Cardiac septum (tissue), 1 donor: ENCODE results near the gene AGL. TPM values are rescaled to one million over a fixed set of nuclear protein-coding genes. Genes with fewer than 3 reads are reported as not detected.
"Not testable (repeated sequence)": the region's sequence is repeated elsewhere in the genome, so short reads cannot be mapped to it uniquely, and the experiment has no call there.

Source experiments
- DNase-seq: peaks from one replicate; pipeline ENCODE4 v3.0.0-alpha.2; 2020; ENCODE audit warnings: low spot score
- intact Hi-C: fragments of 100-400 bp; cut with DNase I; formaldehyde crosslinking; loops from one replicate; pipeline ENCODE4 v1.14.0; 2022
- total RNA-seq: library from RNA; stranded (reverse); fragmentation: NEBNext Ultra II Directional; extraction: Animal tissue kit (Norgen Biotek cat#: 25700); gene quantifications from one replicate; pipeline ENCODE4 v1.2.1, GENCODE V29; 2021
- donor health status: DM: no; HTN: no; CAD: no.

AGL gene
- total RNA-seq, 1 donor from 2014 or later: 39.5 TPM

DNA sequence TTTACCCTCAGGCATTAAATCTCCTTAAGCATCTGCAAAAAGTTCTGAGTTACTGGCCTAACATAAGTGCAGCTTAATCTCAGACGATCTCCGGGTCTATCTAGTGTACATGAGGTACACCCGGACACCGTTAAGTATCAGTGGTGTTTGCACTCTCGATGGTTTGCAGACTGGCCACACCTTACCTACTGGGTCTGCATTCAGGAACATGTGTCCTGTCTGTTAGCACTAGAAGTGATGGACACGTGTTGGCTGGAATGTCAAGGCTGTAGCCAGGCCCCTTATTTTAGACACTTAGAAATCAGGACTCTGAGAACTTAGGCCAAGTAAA is 783 bp upstream of the AGL start:
- intact Hi-C loops: no loop called here
- no peak for DNase-seq

DNA sequence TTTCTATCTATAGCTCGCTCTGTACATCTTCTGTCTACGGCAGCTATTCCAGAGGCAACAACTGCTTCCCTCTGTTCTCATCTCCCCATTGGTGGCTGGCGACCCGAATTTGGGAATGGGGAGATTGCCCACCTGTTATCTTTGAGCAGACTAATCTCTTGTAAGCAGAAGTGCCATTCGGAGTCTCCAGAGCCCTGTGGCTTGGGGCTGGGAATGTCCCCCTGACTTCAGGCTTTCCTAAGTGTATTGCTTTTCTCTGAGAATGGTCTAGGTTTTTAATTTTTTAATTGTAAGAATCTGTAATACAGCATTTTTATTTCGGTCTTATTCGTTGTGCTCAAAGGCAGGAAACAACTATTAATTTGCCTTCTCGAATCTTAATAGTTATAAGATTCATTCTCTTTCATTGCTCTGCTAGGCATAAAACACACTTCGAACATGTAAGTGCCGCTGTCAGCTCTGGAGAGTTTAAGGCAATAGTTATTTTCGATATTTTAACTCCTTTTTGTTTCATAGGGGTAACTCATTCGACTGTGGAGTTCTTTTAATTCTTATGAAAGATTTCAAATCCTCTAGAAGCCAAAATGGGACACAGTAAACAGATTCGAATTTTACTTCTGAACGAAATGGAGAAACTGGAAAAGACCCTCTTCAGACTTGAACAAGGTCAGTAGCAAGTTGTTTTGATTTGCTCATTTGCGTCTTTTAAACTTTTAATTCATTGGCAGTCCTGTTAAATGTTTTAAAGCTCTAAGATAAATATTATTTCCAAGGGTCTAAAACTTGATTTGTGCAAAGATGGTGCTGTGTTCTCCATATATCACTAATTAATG is 514 bp downstream of the AGL start:
- no peak for DNase-seq
- intact Hi-C loops: no loop called here

DNA sequence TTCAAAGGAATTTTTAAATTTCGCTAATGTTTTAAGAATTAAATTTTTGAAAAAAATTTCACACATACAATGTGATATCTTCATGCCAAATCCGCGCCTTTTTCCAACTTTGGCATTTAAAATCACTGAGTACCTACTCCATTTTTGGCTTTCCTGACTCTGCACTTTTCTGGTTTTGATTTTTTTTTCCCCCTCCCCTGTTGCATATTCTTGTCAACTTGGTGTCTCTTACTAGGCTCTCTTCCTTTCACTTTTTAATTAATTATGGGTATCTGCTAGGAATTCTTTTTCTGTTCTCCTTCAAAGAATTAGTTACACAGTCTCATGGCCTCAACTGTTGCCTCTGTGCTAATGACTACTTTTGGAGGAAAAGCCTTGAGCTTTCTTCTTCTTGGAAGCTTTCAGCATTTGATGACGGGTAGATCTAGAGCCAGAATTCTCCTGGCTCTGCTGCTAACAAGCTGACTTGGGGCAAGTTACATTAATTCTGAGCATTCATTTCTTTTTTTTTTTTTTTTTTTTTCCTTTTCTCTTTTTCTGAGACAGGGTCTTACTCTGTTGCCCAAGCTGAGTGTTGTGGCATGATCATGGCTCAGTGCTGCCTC is 1.8 kb downstream of the AGL start:
- intact Hi-C loops: no loop called here
- no peak for DNase-seq

DNA sequence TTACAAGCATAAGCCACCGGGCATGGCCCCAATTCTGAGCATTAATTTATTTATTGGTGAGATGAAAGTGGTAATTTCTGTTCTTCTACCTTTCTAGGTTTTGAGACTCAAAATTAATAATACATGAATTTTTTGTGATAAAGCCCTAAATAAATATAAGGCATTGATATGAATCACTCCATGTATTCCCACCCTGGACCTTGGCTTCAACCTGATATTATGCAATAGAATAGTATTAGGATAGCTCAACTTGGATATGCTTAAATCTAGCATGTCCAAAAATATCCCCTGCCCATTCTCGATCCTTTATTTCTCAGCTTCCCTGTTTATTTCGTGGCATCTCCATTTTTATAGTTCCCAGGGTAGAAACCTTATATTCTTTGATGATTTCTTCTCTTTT is 2.5 kb downstream of the AGL start:
- intact Hi-C loops: no loop called here
- no peak for DNase-seq

DNA sequence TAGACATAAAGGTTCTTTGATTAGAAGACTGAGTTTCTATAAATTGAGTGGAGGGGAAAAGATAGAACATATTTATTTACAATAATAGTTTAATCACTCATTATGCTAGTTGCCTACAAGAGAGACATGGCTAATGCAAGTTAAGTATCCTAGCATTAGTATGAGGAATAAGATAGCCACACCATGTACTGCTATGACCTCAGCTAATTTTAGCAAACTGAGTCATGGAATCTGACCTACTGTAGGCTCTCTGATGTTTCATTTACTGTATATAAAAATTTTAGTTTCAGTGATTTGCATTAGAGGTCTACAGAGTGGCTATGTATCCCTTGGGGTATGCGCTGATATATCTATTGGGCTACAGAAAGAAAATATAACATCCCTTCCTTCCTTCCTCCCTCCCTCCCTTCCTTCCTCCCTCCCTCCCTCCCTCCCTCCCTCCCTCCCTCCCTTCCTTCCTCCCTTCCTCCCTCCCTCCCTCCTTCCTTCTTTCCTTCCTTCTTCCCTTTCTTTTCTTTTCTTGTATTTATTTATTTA is 5.8 kb downstream of the AGL start:
- DNase-seq: no peak
- intact Hi-C loops: no loop called here

DNA sequence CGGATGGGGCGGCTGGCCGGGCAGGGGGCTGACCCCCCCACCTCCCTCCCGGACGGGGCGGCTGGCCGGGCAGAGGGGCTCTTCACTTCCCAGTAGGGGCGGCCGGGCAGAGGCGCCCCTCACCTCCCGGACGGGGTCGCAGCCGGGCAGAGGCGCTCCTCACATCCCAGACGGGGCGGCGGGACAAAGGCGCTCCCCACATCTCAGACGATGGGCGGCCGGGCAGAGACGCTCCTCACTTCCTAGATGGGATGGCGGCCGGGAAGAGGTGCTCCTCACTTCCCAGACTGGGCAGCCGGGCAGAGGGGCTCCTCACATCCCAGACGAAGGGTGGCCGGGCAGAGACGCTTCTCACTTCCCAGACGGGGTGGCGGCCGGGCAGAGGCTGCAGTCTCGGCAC is 6.9 kb downstream of the AGL start:
- DNase-seq, intact Hi-C loops: not testable (repeated sequence)

DNA sequence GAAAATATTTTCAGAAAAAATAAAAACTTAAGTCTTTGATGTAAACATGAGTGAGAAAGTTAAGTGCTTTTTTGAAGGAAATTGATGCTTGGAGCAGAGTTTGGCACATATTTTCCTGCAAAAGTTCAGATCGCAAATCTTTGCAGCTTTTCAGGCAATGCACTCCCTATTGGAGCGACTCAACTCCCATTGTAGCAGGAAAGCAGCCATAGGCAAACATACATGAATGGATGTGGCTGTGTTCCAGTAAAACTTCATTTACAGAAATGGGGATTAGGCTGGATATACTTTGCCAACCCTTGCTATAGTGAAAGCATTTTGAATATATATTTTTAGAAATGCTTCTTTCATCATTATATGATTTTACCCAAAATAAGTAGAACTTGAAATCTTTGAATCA is 8.1 kb downstream of the AGL start:
- no peak for DNase-seq
- intact Hi-C loops: no loop called here

DNA sequence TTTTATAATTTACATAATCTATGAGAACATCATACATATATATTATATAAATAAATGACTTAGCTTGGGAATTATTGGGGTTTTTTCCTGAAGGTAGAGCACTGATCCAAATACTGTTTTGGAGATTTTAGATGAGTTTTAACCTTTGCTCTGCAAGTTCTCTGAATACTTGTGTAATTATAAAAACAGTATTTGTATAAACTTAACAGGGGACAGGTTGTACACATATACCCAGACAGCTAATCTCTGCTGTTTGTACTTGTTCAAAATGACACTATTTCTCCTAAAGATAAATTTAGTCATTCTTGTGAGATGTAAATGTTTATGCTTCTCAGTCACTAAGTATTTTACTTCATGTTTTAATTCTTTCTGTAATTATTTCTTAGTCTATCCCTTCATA is 8.7 kb downstream of the AGL start:
- DNase-seq: no peak
- intact Hi-C loops: no loop called here

DNA sequence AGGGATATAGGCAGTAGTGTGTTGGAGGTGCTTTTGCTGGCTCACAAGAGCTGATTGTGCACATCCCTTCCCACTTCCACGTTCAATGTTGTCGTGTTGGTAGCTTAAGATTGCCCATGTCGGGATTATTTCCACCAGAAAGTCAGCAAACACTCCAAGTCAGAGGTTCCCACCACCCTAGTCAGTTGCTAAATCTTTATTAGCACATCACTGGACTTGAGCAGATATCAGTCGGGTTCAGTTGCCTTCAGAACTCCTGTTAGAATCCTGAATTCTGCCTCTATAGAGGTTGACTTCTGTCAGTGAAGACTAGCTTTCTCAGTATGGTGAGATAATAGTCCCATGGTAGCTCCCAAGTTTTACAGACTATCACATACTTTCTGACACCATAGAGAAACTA is 10.5 kb downstream of the AGL start:
- DNase-seq: no peak
- intact Hi-C loops: no loop called here

DNA sequence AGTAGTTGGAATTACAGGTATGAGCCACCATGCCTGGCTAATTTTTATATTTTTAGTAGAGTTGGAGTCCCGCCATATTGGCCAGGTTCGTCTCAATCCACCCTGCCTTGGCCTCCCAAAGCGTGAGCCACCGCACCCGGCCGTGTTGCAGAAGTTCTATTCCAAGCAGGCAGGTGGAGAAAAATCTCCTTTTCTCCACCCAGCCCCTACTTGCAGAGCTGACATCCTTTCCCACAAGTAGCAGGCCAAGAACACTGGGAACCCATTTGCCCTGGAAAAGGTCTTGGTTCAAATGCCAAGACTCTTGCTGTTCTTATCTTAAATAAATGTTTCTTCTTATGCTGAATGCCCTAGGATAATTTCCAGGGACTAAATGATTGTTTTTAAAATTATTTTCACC is 17.5 kb downstream of the AGL start:
- no peak for DNase-seq
- intact Hi-C loops: no loop called here

DNA sequence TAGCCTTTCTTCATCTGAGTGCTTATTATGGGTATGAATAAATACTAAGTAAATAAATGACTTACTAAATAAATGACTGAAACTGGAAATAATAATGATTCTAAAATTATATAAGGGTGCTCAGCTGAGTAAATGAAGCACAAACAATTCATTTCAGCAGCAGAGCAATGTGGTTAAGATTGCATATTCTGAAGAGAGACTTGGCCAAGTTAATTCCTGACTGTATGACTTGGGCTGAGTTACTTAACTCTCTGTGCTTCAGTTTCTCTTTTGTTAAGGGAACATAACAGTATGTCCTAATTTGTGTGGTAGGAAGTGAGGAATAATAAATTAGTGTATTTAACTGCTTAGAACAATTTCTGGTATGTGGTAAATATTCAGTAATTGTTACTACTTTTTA is 19.1 kb downstream of the AGL start:
- no peak for DNase-seq
- intact Hi-C loops: no loop called here

DNA sequence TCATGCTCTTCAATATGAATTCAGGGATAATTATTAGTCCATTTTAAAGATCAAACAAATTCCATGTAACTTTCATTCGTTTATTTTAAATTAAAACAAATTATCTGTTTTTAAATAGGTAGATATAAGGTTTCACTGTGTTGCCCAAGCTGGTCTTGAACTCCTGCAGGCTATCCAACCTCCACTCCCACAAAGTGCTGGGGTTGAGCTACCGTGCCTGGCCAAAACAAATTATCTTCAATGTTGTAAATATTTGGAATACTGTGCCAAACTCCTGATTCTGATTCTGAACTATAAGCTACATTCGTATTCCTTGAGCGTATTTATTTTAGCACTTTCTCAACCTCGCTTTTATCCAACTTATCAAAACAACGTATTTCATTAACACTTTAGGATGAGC is 19.6 kb downstream of the AGL start:
- intact Hi-C loops: no loop called here
- no peak for DNase-seq

DNA sequence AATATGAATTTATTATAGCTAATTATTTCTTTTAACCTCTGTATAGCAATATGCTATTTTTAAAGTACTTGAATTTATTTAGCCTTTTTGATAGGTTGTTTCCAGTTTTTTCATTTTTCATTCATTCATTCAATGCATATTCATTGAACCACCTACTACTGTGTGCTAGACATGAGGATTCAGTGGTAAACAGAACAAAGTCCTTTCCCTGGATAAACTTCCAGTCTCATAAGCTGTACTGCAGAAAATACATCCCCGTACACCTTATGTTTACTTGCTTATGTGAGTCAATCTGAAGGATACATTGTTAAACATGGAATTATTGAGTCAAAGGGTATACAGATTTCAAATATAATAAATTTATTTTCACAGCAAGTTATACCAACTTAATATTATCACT is 21.9 kb downstream of the AGL start:
- DNase-seq: no peak
- intact Hi-C loops: no loop called here

DNA sequence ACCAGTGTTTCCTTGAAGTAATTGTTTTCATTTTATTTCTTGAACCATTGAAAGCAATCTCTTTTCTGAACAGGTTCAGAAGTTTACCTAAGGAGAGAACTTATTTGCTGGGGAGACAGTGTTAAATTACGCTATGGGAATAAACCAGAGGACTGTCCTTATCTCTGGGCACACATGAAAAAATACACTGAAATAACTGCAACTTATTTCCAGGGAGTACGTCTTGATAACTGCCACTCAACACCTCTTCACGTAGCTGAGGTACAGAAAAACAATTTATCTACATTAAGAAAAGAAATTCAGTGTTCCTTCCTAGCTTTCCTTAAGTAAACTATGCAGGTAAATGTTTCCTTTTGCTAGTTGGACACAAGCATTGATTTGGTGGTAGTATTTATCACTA is 27.4 kb downstream of the AGL start:
- DNase-seq: no peak
- intact Hi-C loops: no loop called here

DNA sequence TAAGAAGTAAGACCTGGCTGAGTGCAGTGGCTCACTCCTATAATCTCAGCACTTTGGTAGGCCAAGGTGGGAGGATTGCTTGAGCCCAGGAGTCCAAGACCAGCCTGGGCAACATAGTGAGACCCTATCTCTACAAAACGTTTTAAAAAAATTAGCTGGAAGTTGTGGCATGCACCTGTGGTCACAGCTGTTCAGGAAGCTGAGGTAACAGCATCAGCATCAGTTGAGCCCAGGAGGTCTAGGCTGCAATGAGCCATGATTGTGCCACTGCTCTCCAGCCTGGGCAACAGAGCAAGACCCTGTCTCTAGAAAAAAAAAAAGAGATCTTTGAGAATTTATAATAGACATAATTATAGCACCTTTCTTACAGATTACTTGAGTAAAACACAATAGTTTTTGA is 36.0 kb downstream of the AGL start:
- DNase-seq: no peak
- intact Hi-C loops: no loop called here

DNA sequence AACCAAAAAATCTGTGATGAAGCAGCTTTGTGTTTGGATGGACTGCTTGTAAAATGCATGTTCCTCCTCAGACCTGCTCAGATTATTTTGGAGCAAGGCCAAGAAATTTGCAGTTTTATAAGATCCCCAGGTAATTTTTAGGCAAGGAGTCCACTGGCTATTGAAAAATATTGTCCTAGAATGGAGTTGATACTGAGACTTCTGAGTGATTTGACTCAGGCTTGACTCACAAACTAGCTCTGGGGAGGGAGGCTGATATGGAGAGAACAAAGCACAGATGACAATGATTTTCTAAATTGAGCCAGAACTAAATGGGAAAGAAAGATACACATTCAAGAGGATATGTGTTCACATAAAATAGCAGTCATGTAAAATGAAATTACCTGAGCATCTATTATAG is 36.7 kb downstream of the AGL start:
- intact Hi-C loops: no loop called here

DNA sequence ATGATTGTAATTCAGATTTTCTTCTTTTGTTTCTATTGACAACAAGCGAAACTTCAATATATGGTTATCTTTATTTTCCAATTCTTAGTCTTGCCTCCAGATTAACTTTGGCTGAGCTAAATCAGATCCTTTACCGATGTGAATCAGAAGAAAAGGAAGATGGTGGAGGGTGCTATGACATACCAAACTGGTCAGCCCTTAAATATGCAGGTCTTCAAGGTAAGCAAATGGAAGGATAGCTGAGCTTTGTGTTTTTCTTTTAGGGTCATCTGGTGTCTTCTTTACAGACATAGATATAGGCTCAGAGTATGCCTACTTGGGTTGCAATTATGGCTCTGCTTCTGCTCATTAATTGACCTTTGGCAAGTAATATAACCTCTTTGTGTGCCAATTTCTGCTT is 37.7 kb downstream of the AGL start:
- DNase-seq: no peak
- intact Hi-C loops: no loop called here

More for the DNA sequence above, 36.7 kb downstream of the AGL start:
- no peak for DNase-seq

DNA sequence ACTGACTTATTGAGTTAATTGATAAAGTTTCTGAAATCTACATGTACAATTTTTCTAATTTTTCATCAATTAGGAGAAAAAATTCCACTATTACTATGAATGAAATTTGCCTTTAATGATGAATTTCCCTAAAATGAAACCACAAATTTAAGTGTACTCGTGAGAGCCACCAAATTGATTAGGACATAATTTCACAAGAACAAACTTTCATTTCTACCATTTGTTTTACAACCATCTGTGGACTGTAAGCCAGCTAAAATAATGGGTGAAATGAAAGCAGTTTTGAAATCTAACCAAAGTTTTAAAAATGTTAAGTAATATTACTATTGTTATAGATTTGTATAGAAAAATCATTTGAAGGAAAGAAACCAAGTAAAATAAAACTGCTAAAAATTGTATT is 41.8 kb downstream of the AGL start:
- no peak for DNase-seq
- intact Hi-C loops: no loop called here

DNA sequence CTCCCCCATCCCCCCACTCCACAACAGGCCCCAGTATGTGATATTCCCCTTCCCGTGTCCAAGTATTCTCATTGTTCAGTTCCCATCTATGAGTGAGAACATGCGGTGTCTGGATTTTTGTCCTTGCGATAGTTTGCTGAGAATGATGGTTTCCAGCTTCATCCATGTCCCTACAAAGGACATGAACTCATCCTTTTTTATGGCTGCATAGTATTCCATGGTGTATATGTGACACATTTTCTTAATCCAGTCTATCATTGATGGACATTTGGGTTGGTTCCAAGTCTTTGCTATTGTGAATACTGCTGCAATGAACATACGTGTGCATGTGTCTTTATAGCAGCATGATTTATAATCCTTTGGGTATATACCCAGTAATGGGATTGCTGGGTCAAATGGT is 53.1 kb downstream of the AGL start:
- DNase-seq, intact Hi-C loops: not testable (repeated sequence)

DNA sequence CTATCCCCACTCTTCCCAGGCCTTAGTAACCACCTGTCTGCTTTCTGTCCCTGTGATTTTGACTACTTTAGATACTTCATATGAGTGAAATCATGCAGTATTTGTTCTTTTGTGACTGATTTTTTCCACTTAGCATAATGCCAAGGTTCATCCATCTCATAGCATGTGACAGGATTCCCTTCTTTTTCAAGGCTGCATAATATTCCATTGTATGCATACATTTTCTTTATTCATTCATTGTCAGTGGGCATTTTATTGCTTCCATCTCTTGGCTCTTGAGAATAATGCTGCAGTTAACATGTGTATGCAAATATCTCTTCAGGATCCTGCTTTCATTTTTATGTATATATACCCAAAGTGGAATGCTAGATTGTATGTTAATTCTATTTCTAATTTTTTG is 56.4 kb downstream of the AGL start:
- DNase-seq: no peak
- intact Hi-C loops: no loop called here

DNA sequence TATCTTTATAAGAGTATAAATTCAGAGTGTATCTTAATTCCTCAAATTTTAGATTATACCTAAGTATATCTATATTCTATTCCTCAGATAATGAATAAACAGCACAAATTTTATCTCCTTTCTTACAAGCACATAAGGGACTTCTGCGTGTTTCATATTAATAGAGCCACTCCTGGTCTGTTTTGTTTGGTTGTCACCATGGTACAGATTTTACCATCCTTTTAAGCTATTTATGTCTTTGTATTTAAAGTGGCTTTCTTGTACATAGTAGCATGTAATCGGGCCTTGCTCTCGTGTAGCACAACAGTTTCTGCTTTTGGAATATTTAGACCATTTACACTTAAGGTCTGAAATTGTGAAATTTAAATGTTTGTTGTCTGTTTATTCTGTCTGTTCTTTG is 67.1 kb downstream of the AGL start:
- DNase-seq: no peak
- intact Hi-C loops: no loop called here

DNA sequence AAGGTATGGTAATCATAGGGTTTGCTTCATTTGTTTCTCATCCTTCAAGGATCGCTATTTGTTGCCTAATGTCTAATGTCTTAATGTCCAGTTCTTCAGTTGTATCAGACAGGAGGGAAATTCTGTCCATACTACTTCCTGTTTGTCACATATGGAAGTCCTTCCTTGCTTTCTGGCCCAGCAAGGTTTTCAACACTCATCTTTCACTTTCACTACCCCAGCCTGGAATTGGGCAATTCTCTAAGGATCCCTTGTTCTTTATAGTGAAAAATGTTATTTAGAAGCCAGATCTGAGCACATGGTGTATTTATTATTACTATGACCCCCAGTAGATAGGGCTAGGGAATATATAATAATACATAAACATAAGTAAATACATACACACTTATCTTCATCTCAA is 69.1 kb downstream of the AGL start:
- DNase-seq: no peak
- intact Hi-C loops: no loop called here
